Left kidney (tissue), 2 donors: ENCODE results near the gene FNDC5. TPM values are rescaled to one million over a fixed set of nuclear protein-coding genes. Genes with fewer than 3 reads are reported as not detected.
A peak's percentile ranks its signal among the peaks of the same experiment; 100 is the strongest.

ENCODE experiments used
- DNase-seq: peaks from one replicate; pipeline ENCODE4 v3.0.0-alpha.2; 2013
- polyA plus RNA-seq: library from polyadenylated mRNA; unstranded; fragments of 120-200 nt; gene quantifications from one replicate; pipeline ENCODE4 v1.2.1, GENCODE V29; 2013; ENCODE audit not compliant: insufficient read length

Gene FNDC5
- polyA plus RNA-seq, 1 donor, result 44.6 TPM

DNA sequence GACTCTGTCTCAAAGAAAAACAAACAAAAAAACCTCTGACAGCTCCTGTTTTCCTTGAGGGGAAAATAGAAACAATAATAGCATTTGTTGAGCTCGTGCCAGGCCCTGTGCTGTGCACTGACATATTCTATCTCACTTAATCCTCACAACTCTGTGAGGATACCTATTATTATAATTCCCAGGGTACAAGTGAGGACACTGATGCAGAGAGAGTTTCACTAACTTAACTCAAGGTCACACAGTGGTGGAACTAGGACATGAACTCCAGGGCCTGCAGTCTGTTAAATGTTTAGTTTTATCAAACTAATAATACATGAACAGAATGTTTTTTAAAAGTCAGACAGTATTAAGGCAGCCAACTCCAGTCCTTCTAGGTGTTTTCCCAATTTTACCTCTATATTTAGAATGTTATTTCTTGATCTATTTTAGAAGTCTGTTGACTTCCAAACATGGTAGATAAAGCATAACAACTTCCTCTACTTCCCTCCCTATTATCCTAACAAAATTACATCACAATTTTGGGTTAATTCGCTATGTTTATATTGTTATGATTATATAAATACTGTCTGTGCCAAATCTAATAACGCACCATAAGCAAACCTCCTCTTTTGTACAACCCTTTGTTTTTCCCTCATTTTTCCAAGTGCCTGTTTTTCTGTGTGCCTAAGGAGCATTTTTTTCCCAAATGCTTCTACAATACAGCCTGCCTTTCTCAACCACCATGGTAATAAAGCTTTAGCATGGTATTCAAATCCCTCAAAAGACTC is 4.9 kb downstream of the FNDC5 start:
- no peak for DNase-seq

DNA sequence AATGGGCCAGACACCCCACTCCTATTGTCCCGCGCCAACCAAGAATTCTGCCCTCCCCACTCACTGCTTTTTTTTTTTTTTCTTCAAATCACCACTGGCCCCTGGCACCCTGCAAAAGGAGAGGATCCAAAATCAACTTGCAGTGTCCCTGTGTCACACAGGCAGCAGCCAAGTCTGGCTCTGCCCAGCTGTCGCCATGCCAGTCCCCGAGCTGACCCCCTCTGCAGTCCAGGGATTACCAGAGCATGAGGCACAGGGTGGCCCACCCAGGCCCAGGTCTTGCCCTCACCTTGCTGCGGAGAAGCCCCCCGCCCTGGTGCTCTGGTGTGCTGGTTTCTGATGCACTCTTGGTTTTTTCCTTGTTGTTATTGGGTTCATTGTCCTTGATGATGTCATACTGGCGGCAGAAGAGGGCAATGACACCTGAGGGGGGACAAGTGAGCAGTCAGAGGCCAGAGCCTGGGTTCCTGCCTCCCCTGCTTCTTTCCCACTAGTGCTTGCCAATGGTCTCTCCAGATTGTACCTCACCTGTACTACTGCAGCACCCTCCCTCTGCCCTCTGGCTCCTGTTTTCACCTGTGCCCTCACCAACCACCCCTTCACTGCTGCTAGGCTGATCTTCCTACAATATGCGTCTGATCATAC is 6.2 kb downstream of the FNDC5 start:
- no peak for DNase-seq

DNA sequence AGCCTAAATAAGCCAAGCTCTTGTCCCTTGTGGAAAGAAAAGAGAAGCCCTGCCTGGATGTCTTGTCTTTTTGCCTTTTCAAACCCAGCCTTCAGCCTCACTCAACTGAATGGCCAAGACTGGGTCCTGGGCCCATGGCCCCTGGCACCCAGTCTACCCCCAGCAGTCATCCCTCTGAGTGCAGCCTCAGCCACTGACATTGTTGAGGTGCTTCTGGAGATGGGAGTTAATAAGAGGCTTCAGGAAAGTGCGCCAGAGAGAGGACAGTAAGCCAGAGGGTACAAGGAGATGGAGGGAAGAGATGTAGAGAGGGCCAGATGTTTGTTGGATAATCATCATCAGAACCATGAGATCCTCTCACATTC is 6.8 kb downstream of the FNDC5 start:
- DNase-seq, result no peak

DNA sequence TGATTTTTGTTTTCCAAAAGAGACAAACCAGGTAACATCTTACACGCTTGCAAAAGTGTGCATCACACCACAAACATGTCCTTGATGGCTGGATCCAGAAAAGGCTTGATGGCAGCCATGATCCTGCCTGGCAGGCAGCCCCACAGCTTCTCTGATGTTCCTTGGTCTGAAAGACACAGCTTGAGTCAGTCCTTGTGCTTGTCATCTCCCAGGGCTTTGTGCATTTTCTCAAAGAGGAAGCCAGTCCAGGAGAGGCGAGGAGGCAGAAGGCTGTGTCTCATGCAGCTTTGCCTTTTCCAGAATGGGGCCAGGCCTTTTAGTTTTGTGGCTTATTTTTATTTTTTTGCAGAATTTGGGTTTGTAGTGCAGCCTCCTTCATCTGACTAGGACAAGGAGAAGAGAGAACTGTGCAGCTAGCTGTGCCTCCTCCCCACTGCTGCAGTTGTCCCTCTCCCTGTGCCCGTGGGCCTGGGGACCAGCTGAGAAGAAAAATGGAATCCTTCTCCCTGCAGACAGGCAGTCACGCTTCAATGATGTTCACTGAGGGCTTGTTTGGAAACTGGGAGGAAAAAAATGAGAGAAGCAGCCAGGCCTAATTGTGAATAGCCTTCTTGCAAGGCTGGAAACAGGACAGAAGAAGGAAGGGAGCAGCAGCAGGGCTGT is 7.4 kb downstream of the FNDC5 start:
- DNase-seq, result no peak

DNA sequence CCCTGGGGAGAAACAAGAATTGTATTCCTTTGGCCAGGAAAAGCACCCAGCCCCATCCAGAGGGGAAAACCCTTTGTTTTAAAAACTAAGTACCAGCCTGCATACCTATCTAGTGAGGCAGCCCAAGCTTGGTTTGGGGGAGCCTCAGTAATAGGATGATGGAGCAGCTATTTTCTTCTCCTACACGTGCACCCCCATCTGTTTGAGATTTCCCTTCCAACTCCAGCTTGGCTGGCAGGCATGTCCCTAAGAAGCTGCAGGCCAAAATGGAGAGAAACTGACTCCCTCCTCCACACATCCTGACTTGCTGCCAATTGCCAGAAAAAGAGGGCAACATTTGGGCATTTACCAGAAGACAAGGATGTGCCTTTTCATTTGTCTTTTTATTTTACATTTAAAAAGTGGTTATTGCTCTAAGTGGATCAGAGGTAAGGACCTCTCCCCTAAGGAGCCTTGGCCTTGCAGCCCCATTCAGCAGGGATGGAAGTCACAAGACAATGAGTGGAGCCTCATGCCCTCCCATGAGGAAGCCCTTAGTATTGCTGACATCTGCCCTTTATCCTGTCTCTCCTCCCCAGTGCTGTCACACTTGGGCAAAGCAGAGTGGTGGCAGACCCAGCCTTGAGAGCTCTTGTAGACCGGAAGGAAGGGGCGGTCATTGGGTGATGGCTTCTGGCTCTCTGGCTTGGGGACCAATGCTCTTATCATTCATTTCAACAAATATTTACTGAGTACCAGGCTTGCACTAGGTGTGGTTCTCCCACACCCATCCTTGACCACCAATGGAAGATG is 8.6 kb downstream of the FNDC5 start:
- no peak for DNase-seq

DNA sequence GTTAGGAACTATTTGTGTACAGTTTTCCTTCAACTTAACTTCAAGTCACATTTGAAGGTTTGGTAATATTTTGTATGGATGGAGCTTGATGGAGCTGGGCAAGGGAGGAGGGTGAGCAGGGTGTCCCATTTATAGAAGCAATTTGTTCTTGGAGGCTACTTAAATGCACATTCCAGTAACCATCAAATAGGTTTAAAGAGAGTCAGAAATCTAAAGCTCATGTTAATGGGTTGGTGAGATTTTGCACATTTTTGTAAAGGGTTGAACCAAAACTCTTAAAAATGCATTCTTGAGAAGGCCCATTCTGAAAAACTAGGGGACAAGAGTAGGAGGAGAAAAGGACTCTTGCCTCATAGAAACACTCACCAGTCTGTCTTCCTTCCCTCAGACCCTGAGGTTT is 10.1 kb downstream of the FNDC5 start:
- no peak for DNase-seq

DNA sequence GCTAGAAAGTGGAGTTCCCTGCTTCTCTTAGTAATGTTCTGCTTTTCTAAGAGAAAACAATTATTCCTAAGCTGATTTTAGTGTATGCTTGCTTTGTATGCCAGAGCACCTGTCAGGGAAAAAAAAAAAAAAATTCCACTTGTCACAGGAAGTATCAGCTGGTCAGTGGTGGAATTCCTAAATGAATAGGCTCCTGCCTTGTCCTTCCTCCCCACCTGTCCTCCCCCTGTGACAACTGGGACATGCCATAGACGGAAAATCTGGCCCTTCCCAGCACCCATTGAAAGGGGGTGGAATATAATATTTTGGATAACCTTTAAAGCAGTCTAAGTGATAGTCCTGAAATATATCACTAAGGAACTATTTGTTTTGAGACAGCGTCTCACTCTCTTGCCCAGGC is 10.8 kb downstream of the FNDC5 start:
- DNase-seq, result no peak

DNA sequence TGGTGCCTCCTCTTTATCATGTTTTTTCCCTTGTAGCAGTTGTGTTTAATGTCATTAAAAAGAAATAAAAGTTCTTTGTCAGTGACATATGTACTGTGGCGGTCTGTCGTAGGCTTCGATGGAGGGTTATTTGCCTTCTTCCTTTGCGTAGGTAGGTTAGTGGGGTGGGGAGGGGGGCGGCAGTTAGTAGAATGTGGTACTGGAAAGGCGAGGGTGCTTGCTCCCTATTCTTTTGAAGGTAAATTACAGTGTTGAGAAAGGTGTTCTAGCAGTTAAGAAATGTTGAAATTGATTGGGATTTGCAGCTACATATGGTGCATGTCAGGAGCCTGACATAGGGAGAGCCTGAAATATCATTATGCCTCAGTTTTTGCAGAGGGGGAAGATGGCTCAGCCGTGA is 11.9 kb downstream of the FNDC5 start:
- no peak for DNase-seq

DNA sequence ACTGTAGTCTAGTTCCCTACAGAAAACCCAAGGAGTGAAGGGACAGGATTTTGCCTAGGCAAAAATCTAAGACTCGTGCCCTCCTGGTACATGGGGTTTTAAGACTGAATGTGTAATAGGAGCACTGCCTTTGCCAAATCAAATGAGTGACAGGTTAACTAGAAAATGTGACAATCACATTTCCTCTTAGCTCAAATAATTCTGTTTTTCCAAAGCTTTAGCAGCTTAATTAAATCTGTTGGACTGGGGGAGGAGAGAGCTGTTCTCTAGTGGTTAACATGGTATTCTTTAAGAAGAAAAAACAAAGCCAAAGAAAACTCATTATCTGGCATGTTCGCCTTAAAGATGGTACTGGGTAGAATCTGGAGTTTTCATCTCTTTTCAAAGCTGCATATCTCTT is 12.6 kb downstream of the FNDC5 start:
- no peak for DNase-seq

DNA sequence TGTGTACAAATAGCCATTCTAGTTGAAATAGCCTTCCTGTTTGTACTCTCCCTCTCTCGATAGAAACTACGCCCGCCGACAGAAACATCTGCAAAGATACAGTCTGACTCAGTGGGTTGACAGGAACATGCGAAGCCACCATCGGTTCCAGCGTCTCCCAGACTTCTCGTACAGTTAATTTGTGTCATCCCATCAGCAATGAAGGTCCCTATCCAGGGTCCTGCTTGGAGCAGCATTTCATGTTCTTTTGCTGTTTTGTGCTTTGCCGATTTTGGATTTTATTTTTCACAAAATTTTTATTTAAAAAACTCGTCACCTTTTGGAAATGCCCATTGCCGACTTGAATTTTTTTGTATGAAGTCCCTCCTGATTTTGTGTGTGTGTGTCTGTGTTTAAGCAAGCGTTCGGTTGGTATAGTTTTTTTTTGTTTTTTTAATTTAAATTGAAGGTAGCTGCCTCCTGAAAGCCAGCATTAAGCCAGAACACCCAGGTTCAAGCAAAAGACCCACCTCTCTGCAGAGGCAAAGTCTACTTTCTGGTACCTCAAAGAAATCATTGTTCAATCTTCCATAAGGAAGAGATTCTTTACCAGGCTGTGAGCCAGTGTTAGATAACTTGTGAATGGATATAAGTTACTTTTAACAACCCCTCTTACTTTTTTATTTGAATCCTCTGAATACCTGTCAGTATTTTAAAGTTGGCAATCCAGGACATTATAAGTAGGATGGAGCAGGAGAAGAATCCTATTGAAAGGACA is 14.7 kb downstream of the FNDC5 start:
- DNase-seq, result no peak

DNA sequence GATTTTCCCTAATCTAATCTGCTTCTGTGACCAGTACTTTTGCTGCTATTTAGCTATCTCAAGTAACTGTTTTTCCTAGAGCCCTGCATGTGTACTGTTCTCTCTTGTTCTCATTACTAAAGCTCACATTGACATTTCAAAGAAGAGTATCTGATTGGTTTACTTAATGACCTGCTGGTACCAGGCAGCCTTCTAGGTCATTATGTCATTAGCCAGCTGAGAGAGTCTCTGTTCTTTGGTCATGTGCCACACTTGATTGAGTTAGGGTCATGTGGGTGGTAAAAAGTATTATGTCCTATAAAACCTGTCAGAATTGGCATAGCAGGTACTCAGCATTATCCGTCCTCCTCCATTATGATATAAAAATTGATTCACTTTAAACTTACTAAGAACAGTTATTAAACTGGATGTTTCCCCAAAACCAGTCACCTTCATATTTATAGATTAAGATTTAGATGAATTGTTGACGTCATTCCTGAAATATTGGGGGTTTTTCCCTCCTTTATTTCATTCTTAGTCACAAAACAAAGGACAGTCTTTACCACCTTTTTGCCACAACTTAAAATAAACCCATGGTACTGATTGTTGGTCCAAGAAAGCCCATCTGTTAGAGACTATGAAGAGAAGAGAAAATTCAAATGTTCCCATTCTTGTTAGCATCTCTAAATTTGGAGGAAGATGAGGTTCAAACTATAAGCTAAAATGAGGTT is 22.2 kb downstream of the FNDC5 start:
- DNase-seq, result no peak

DNA sequence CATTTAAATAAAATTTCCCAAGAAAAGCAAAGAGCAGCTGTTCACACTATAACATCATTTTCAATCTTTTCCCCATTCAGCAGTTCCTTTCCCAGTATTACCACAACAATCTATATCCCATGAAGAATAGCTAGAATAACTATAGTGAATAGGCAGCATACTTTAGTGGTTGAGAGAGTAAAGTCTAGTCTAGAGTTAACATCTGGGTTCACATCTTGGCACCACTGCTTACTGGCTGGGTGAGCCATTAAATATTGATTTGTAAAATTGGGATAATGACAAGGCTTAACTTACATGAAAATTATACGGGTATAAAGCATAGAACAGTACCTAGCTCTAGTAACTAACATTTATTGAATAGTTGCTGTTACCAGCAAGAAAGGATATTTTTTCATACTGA is 38.8 kb downstream of the FNDC5 start:
- DNase-seq, result no peak

DNA sequence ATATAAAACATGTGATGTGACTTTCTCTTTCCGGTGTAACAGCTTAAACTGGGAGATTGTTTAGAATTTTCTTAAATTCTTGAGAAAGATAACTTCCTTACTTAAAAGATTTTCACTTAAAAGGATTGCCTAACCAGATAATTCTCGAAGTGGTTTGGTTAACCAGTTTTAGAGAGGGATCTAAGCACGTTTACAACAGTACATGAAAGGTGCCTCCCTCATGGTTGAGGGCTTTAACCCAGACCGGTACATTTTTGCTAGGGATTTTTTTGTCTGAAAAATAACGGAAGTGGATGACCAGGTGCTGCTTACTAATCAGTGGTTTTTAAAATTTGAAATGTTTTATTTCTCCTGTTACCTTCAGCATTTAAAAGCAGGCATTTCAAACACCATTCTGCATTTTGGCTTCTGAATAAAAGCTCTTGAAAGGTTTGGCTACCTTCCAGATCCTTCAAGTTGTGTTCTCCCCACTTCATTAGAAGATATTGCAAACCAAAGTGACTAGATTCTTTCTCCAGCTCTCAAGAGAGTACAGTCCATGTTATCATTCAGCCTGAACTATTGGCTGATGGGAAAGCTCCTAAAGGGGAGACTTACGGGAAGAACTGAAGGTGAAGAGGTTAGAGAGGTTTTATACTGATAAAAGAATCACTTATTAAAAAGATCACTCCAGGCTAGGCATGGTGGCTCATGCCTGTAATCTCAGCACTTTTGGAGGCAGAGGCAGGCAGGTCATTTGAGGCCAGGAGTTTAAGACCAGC is 40.4 kb downstream of the FNDC5 start:
- DNase-seq, result no peak

DNA sequence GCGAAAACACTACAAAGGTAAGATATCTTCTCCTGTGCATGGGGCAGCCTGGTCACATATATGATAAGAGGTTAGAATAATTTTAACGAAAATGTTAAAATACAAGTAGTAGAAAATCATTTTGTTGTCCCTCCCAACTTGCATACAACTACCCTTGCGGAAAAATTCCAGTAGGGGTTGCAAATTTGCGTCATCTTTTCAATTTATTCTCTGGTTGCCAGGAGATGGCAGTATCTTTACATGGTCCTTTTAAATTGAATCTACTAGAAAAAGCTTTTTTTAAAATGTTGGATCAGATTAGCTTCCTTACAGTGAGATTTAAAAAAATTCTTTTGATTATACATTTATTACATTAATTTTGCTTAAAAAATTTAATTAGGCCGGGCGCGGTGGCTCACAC is 42.4 kb downstream of the FNDC5 start:
- DNase-seq, result peak; percentile 33

DNA sequence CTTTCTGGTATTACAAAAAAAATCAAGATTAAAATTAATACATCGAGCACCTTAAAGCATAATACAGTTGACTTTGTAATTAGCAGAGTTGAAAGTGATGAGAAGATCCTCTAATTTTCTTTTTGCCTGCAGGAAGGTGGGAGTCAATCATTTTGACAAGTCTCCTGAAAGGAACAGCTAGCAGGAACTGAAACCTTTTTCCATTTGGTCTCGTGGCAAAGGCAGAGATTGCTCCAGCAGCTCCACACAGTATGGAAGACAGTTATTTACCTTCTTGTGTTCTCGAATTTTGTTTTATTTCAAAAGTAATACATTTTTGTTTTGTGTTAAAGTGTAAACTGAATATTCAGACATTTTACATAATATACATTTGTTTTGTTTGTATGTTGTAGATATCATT is 45.5 kb downstream of the FNDC5 start:
- DNase-seq, result no peak

DNA sequence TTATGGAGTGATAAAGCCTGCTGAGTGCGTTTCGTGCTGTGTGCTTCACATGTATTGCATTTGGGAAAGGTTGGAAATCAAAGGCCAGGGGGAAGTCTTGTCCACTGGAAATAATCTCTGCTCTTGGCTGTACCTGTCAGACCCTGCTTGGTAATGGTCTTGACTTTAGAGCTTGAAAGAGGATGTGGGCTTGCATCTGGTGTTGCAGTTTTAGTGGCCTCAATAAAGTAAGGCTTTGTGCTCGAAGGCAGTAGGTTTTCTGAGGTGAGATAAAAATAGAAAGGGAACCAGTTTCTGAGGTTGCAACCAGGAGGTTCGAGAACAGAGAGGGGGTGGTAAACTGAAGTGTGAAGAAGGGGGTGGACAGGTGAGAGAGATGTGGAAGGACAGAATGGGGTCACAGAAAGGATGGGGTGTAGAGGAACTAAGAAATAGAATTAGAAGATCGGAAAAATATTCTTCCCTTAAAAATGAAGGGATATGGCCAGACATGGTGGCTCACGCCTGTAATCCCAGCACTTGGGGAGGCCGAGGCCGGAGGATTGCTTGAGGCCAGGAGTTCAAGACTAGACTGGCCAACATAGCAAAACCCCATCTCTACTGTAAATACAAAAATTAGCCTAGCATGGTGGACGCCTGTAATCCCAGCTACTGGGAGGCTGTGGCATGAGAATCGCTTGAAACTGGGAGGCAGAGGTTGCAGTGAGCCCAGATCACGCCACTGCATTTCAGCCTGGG is 51.7 kb downstream of the FNDC5 start:
- no peak for DNase-seq

DNA sequence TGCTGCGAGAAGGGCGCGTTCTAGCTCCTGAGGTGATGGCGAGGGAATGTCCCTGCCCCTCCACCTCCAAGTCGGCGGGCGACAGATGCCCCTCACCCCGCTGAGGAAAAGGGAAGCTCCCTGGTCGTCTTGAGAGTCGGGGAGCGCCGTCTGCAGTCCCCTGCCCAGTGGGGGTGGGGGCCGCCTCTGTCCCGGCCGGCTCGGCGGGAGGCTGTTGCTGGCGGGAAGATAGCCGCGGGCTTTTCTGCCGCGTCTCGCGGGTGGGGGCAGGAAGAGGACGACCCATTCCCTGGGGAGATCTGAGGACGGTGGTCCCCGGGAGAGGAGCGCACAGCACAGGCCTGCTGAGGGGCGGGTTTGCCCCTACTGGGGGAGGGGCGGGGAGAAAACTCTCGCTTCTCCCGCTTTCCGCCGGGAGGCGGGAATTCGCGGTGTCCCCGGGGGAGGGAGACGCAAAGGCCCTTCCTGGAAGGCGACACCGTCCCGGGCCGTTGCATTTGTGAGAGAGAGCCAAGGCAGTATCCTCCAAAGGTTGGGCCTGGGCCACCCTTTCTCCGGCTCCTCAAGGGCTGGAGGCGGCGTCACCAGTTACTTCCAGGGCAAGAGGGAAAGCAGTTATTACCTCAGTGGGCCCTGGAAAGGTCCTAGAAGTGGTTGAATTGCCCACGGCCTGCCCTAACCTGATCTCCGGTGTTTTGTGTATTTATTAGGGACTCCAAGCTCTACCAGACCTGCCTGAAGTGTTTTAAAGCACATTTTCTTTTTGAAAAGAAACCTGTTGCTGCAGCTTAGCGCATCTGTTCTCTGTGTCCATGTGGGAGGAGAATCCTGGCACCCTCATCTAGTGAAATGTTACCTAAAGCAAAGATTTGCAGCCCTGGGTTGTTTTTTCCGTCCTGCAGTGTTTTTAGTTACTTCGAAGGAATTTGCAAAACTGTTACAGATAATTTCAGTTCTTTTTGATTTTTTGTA is 52.6 kb downstream of the FNDC5 start:
- DNase-seq, result peak; percentile 84

DNA sequence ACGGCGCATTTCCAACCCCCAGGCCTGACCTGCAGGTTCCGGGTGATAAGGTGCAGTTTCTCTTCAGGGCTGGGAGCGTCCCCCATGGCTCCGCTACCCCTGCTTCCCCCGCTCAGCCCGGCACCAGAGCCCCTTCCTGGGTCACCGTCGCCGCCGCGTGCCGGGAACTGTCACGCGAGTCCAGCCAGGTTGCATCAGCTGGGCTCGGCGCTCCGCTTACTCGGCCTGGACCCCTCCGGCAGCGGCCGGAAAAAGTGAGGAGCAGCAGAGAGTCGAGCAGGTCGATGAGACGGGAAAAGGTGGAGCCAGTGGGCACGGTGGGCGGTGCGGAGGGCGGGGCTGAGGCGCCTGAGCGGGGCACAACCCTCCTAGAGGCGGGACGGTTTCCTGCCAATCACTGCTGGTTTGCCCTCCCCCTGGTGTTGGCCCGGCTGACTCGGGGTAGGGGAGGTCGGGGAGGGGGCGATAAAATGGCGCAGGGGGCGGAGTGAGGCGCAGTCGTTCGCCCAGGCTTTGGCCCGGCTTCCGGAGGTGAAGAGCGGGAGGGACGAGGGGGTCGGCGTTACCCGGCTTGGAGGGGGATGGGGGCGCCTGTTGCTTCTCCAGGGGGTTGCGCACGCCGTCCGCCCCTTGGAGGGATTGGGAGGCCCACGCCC is 53.4 kb downstream of the FNDC5 start, which contains the start of the genes S100PBP and YARS1:
Gene S100PBP, plus strand, starts transcription at position 495 of the 656 bp plus-strand sequence. CDS start 8,447 bp downstream, outside the sequence.
Gene YARS1, minus strand, starts transcription at position 200 of the 656 bp plus-strand sequence. Its CDS starts 114 bp downstream, at position 86.
- peak; percentile 98 for DNase-seq
